ENCODE measurements around the gene MRTO4.
"Not testable (repeated sequence)": the region's sequence is repeated elsewhere in the genome, so short reads cannot be mapped to it uniquely, and the experiment has no call there.

The MRTO4 gene

GRCh38 chr1:19273106-19273843 lies 21.7 kb downstream of the MRTO4 start:
- no peak for FAIRE-seq

GRCh38 chr1:19273844-19274531 lies 22.4 kb downstream of the MRTO4 start:
- not testable (repeated sequence) for FAIRE-seq

GRCh38 chr1:19274636-19275035 lies 23.0 kb downstream of the MRTO4 start:
- FAIRE-seq = no peak

- FAIRE-seq = no peak
Observed at GRCh38 chr1:19283891-19284290, 32.3 kb downstream of the MRTO4 start.

- FAIRE-seq = no peak
Observed at GRCh38 chr1:19284881-19285280, 33.3 kb downstream of the MRTO4 start.

- FAIRE-seq = not testable (repeated sequence)
Observed at GRCh38 chr1:19285366-19285765, 33.8 kb downstream of the MRTO4 start.

- FAIRE-seq = not testable (repeated sequence)
Observed at GRCh38 chr1:19285807-19286206, 34.2 kb downstream of the MRTO4 start.

- no peak for FAIRE-seq
Observed at GRCh38 chr1:19287436-19288185, 36.0 kb downstream of the MRTO4 start.

- FAIRE-seq = not testable (repeated sequence)
Observed at GRCh38 chr1:19288324-19289241, 37.0 kb downstream of the MRTO4 start, which contains the start of gene AKR7A3. AKR7A3 (minus strand) TSS chr1:19288770; CDS start chr1:19288709, 61 bp downstream.

- FAIRE-seq = no peak
Observed at GRCh38 chr1:19289244-19289643, 37.6 kb downstream of the MRTO4 start.

GRCh38 chr1:19294638-19295037 lies 43.0 kb downstream of the MRTO4 start:
- FAIRE-seq = no peak

- FAIRE-seq = no peak
Observed at GRCh38 chr1:19300211-19300610, 48.6 kb downstream of the MRTO4 start.

GRCh38 chr1:19304081-19304480 lies 52.5 kb downstream of the MRTO4 start:
- not testable (repeated sequence) for FAIRE-seq

GRCh38 chr1:19305880-19306279 lies 54.3 kb downstream of the MRTO4 start:
- FAIRE-seq = no peak

- no peak for FAIRE-seq
Observed at GRCh38 chr1:19306941-19307340, 55.3 kb downstream of the MRTO4 start.

GRCh38 chr1:19307794-19308508 lies 56.3 kb downstream of the MRTO4 start:
- FAIRE-seq = no peak

GRCh38 chr1:19308509-19308907 lies 56.9 kb downstream of the MRTO4 start:
- no peak for FAIRE-seq

- FAIRE-seq = no peak
Observed at GRCh38 chr1:19309123-19309813, 57.7 kb downstream of the MRTO4 start.

Measured in colon (tissue), 2 donors.